GM20000 (cell line): ENCODE data around the gene SUCO.

Source experiments
- DNase-seq: peaks from one replicate; pipeline ENCODE4 v3.0.0; 2012; ENCODE audit warnings: low spot score
- CTCF ChIP-seq: IDR thresholded peaks from 2 replicates; pipeline ENCODE4 v1.5.1; 2012; ENCODE audit warnings: mild to moderate bottlenecking, control low read depth; ENCODE audit errors: extremely low read depth, missing control alignments

Gene SUCO

GRCh38 chr1:172600615-172601014, 67.7 kb downstream of the SUCO start:
- no peak for DNase-seq
- no peak for TF ChIP-seq CTCF

- DNase-seq: no peak
- TF ChIP-seq CTCF: no peak
Observed at GRCh38 chr1:172601046-172601630, 68.2 kb downstream of the SUCO start.

- TF ChIP-seq CTCF: no peak
- no peak for DNase-seq
Observed at GRCh38 chr1:172602706-172603105, 69.8 kb downstream of the SUCO start.

- TF ChIP-seq CTCF: no peak
- DNase-seq: no peak
Observed at GRCh38 chr1:172603816-172604215, 70.9 kb downstream of the SUCO start.

GRCh38 chr1:172605641-172606040, 72.7 kb downstream of the SUCO start:
- TF ChIP-seq CTCF: no peak

GRCh38 chr1:172607145-172607544, 74.2 kb downstream of the SUCO start:
- TF ChIP-seq CTCF: no peak
- no peak for DNase-seq

More at GRCh38 chr1:172605641-172606040, 72.7 kb downstream of the SUCO start:
- DNase-seq: no peak

- no peak for DNase-seq
- no peak for TF ChIP-seq CTCF
Observed at GRCh38 chr1:172608098-172608601, 75.2 kb downstream of the SUCO start.
